AG04450 (cell line): ENCODE data around the gene CTBP2. TPM values are rescaled to one million over a fixed set of nuclear protein-coding genes. Genes with fewer than 3 reads are reported as not detected.

Experiments
- CTCF ChIA-PET: fragments of 300-600, 350-600 bp; formaldehyde crosslinking; extraction: SDS; loops from one replicate; lab custom pipeline; 2022; ENCODE audit warnings: antibody characterized with exemption, inconsistent platforms; lab: Charles Lee
- POLR2A ChIA-PET: fragments of 350-600 bp; formaldehyde crosslinking; extraction: SDS; loops from one replicate; lab custom pipeline; 2021; ENCODE audit warnings: antibody characterized with exemption, inconsistent platforms; lab: Yijun Ruan, JAX
- DNase-seq: peaks from one replicate; pipeline ENCODE4 v3.0.0-alpha.2; 2011; ENCODE audit warnings: low read depth, low spot score
- H3K27ac ChIP-seq: one replicate; pipeline ENCODE4 v1.5.1; 2012; ENCODE audit warnings: low read depth, low read length, control low read depth
- H3K27me3 ChIP-seq: one replicate; pipeline ENCODE4 v1.6.0; 2012; ENCODE audit warnings: low read length; ENCODE audit not compliant: control insufficient read depth, insufficient read depth
- H3K4me3 ChIP-seq: 2 replicates; pipeline ENCODE4 v1.5.1; 2011; ENCODE audit warnings: mild to moderate bottlenecking, low read depth, low read length, control low read depth
- H3K9me3 ChIP-seq: 2 replicates; pipeline ENCODE4 v1.5.1; 2012; ENCODE audit warnings: low read length; ENCODE audit not compliant: control insufficient read depth, insufficient read depth
- CTCF ChIP-seq: IDR thresholded peaks from 2 replicates; pipeline ENCODE4 v1.5.1; 2011; ENCODE audit warnings: low read depth, low read length, control low read depth, inconsistent platforms
- polyA plus RNA-seq: library from polyadenylated mRNA; depleted of rRNA; stranded (reverse); fragments of >200 nt; gene quantifications from 2 replicates; pipeline ENCODE4 v1.2.3, GENCODE V29; 2011

CTBP2 gene
- polyA plus RNA-seq, 1 experiment: 52.5 TPM

- Histone ChIP-seq H3K27me3 (no peaks in the 10 kb centered on the region), H3K9me3 (no peaks in the 10 kb centered on the region), H3K4me3 (no peak overlapping the region), H3K27ac (peak overlapping the region; percentile 79)
- TF ChIP-seq CTCF: no peak
- POLR2A ChIA-PET: interaction anchor here (1.0 to 2.1 kb wide), 5 partner anchors 20 to 151 kb away, joined by 3 to 10 read pairs (median 9); partner anchors contain the start of gene EEF1AKMT2
- CTCF ChIA-PET: interaction anchor here (0.6 kb wide), 1 partner anchor 136 kb away, joined by 3 read pairs; no protein-coding TSS in a partner anchor
- DNase-seq: no peak
Measured at GRCh38 chr10:124942317-124943169, 217.8 kb downstream of the CTBP2 start.

- ChIA-PET POLR2A (no interaction called here), CTCF (interaction anchor here (0.6 kb wide), 1 partner anchor 137 kb away, joined by 3 read pairs; no protein-coding TSS in a partner anchor)
- no peak for DNase-seq
- Histone ChIP-seq H3K27me3 (no peaks in the 10 kb centered on the region), H3K4me3 (no peak within 1 kb of the TSS), H3K9me3 (no peaks in the 10 kb centered on the region), H3K27ac (peak within 1 kb of the TSS; percentile 79)
- no peak for TF ChIP-seq CTCF
Measured at GRCh38 chr10:124941823-124942222, 218.5 kb downstream of the CTBP2 start, which contains the start of gene ZRANB1. Gene ZRANB1, plus strand, starts transcription at chr10:124942123. Its CDS starts 371 bp downstream, at chr10:124942494.

GRCh38 chr10:124939290-124939689 is 221.1 kb downstream of the CTBP2 start:
- CTCF ChIA-PET: no interaction called here

GRCh38 chr10:124936813-124937212 is 223.6 kb downstream of the CTBP2 start:
- H3K27ac ChIP-seq: no peak overlapping the region
- H3K9me3 ChIP-seq: no peaks in the 10 kb centered on the region
- TF ChIP-seq CTCF: no peak
- no peaks in the 10 kb centered on the region for H3K27me3 ChIP-seq
- no peak for DNase-seq
- POLR2A ChIA-PET: interaction anchor here (0.7 kb wide), 1 partner anchor 94 kb away, joined by 6 read pairs; no protein-coding TSS in a partner anchor
- no peak overlapping the region for H3K4me3 ChIP-seq
- CTCF ChIA-PET: interaction anchor here (1.1 kb wide), 1 partner anchor 11 kb away, joined by 3 read pairs; no protein-coding TSS in a partner anchor

More at GRCh38 chr10:124939290-124939689, 221.1 kb downstream of the CTBP2 start:
- Histone ChIP-seq H3K27ac (no peak overlapping the region), H3K9me3 (no peaks in the 10 kb centered on the region), H3K4me3 (no peak overlapping the region), H3K27me3 (no peaks in the 10 kb centered on the region)
- no peak for TF ChIP-seq CTCF
- no peak for DNase-seq
- POLR2A ChIA-PET: interaction anchor here (0.7 kb wide), 1 partner anchor 34 kb away, joined by 3 read pairs; no protein-coding TSS in a partner anchor

- Histone ChIP-seq H3K9me3 (no peaks in the 10 kb centered on the region), H3K27me3 (no peaks in the 10 kb centered on the region), H3K4me3 (no peak overlapping the region), H3K27ac (no peak overlapping the region)
- ChIA-PET CTCF (interaction anchor here (1.1 kb wide), 1 partner anchor 10 kb away, joined by 3 read pairs; no protein-coding TSS in a partner anchor), POLR2A (no interaction called here)
- DNase-seq: no peak
- TF ChIP-seq CTCF: no peak
Measured at GRCh38 chr10:124935946-124936345, 224.4 kb downstream of the CTBP2 start.
